ENCODE data around the gene LYST.
"Not testable (repeated sequence)": the region's sequence is repeated elsewhere in the genome, so short reads cannot be mapped to it uniquely, and the experiment has no call there.

The LYST gene

DNA sequence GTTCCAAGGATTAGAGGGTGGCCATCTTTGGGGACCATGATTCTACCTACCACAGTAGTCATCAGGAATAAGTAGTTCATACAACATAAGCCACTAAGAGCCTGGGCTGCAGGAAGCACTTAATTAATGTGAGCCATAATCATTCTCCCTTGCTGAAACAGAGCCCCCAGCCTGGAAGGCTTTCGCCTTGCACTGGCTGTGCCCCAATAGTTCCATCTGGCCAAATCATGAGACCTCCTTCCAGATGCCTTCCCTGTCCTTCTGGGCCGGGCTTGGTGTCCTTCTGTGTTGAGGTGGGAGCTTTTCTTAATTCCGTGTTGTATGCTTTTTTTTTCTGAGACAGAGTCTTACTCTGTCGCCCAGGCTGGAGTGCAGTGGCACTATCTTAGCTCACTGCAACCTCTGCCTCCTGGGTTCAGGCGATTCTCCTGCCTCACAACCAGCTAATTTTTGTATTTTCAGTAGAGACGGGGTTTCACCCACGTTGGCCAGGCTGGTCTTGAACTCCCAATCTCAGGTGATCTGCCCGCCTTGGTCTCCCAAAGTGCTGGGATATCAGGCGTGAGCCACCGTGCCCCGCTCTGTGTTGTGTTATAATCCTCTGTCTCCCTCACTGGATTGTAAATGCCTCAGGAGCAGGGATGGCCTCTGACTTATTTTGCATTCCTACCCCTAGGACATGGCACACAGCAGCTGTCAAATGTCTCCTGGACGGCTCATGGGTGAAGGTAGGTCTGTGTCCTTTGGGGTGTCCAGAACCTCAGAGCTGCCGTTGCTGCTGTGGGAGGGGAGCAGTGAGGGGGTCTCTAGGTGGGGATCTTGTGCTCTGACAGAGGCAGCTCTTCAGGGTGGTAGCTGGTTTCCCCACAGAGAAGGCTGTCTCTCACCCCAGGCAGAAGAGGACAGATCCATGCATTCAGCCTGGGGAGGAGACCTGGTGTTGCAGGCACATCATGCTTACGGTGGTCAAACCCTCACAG lies 227.2 kb downstream of the LYST start:
- Mint-ChIP-seq H3K27me3 (ENCODE audit: low read depth, poor library complexity) (peaks cover 15% of the 10 kb centered on the region), H3K36me3 (ENCODE audit: low read depth) (no peaks in the 10 kb centered on the region)
- DNase-seq: no peak

GRCh38 chr1:235638612-235639011 lies 228.1 kb downstream of the LYST start:
- DNase-seq; H3K4me3 Mint-ChIP-seq; H3K27ac Mint-ChIP-seq; H3K36me3 Mint-ChIP-seq (ENCODE audit: low read depth); H3K9me3 Mint-ChIP-seq: not testable (repeated sequence)
- H3K4me1 Mint-ChIP-seq: peaks cover 28% of the 10 kb centered on the region
- peaks cover 10% of the 10 kb centered on the region for H3K27me3 Mint-ChIP-seq (ENCODE audit: low read depth, poor library complexity)

More for the DNA sequence above, 227.2 kb downstream of the LYST start:
- H3K4me3 Mint-ChIP-seq: no peak overlapping the region
- no peak overlapping the region for H3K27ac Mint-ChIP-seq
- TF ChIP-seq CTCF (IDR thresholded peaks at IDR 0.05): no peak
- no peaks in the 10 kb centered on the region for H3K9me3 Mint-ChIP-seq
- H3K4me1 Mint-ChIP-seq: peaks cover 37% of the 10 kb centered on the region

GRCh38 chr1:235637756-235638534 lies 228.8 kb downstream of the LYST start:
- no peaks in the 10 kb centered on the region for H3K36me3 Mint-ChIP-seq (ENCODE audit: low read depth)
- TF ChIP-seq CTCF (IDR thresholded peaks at IDR 0.05): no peak
- no peak overlapping the region for H3K4me3 Mint-ChIP-seq
- H3K27me3 Mint-ChIP-seq (ENCODE audit: low read depth, poor library complexity): peaks cover 13% of the 10 kb centered on the region
- no peaks in the 10 kb centered on the region for H3K9me3 Mint-ChIP-seq
- DNase-seq: no peak
- H3K4me1 Mint-ChIP-seq: peaks cover 23% of the 10 kb centered on the region
- no peak overlapping the region for H3K27ac Mint-ChIP-seq

DNA sequence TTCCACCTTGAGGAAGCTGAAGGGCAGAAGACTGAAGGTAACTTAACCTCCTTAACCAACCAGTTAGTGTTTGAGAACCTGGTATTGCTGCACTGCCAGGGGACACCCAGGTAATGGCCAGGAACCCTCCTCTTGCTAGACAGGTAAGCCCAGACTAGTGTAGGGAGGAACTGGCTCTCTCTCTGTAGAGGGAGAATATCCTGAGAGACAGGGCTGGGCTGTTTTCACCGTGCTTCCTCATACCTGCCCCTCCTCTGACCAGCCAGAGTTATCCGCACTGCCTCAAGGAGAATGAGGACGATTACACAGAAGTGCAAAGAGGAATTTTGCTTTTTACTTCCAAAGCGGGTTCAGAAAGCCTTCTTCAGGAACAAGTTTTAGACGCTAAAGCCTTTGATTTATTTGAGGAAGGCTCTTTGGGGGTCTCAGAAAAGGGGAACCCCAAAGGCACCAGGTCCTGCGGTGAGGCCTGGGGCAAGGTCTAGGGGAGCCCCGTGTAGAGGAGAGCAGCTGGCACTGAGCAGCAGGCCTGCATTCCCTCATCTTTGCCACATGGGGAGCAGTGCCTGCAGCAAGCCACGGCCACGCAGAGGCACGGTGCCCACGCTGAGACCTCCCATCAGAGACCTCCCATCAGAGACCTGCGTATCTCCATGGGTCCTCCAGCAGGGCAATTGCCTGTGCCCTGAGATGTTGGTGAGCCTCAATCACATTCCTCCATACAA lies 230.6 kb downstream of the LYST start:
- DNase-seq: no peak
- Mint-ChIP-seq H3K4me1 (peaks cover 27% of the 10 kb centered on the region), H3K4me3 (no peak overlapping the region), H3K9me3 (no peaks in the 10 kb centered on the region), H3K27ac (no peak overlapping the region), H3K27me3 (ENCODE audit: low read depth, poor library complexity) (peaks cover 11% of the 10 kb centered on the region), H3K36me3 (ENCODE audit: low read depth) (no peaks in the 10 kb centered on the region)
- TF ChIP-seq CTCF (IDR thresholded peaks at IDR 0.05): no peak

DNA sequence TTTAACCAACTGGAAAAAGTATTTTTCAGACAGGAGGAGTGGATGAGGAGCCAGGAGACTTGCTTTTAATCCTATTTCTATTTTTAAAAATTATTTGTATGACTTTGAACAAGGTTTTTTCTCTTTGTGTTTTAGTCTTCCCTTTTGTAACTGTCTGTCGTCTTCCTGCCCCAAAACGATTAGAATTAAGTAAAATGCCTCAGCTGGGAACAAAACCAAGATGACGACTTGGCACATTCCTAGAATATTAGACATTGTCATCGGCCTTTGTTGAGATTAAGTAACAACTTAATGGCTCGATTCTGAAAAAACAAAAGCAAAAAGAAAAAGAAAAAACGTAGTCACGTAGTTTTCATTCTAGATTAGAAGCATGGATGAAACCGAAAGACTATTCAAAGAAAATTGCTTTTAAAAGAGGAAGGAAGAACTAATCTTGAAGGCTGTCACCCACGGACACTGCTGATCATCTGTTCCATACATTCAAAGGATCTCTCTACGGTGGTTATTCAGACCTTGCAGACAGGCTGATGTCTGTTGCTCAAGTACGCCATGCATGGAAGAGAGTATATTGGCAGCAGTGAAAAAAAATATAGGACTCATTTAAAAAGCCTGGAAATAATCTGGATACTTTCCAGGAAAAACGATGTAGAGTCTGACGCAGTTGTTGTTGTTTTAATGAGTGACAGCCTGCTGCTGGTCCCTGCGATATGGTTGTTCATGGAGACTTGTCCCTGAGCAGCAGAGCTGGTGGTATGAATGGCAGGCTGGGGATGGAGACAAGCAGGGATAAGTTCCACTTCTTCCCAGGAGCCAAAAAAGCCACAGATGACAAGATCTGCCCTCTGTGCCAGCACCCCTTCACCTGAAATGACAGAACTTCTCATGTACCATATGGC lies 234.0 kb downstream of the LYST start:
- Mint-ChIP-seq H3K9me3 (no peaks in the 10 kb centered on the region), H3K36me3 (ENCODE audit: low read depth) (no peaks in the 10 kb centered on the region), H3K27ac (no peak overlapping the region), H3K27me3 (ENCODE audit: low read depth, poor library complexity) (peaks cover 7% of the 10 kb centered on the region), H3K4me1 (peaks cover 35% of the 10 kb centered on the region), H3K4me3 (no peak overlapping the region)
- no peak for TF ChIP-seq CTCF (IDR thresholded peaks at IDR 0.05)
- DNase-seq: no peak
